Activated naive CD4-positive, alpha-beta T cell treated with anti-CD3 and anti-CD28 coated beads, Interleukin-2, amount 10 ng/mL, durations not matched to agents 7 days and 5 days (primary cell): ENCODE measurements around the gene CINP.
A peak's percentile ranks its signal among the peaks of the same experiment; 100 is the strongest.
"Not testable (repeated sequence)": the region's sequence is repeated elsewhere in the genome, so short reads cannot be mapped to it uniquely, and the experiment has no call there.

ENCODE experiments used
- CTCF ChIA-PET: fragments of 350-600 bp; sonication (Branson Sonifier 250); formaldehyde crosslinking; loops from one replicate; lab custom pipeline; 2021; ENCODE audit warnings: antibody characterized with exemption; lab: Charles Lee
- DNase-seq: peaks from one replicate; pipeline ENCODE4 v3.0.0-alpha.2; 2020
- H3K27ac Mint-ChIP-seq: one replicate; pipeline ENCODE4 v1.8.0; 2021; ENCODE audit warnings: mild to moderate bottlenecking, moderate library complexity, mixed read lengths
- H3K27me3 Mint-ChIP-seq: one replicate; pipeline ENCODE4 v1.8.0; 2021; ENCODE audit warnings: mild to moderate bottlenecking, mixed read lengths
- H3K36me3 Mint-ChIP-seq: one replicate; pipeline ENCODE4 v1.8.0; 2021; ENCODE audit warnings: mixed read lengths
- H3K4me1 Mint-ChIP-seq: one replicate; pipeline ENCODE4 v1.8.0; 2021; ENCODE audit warnings: mixed read lengths
- H3K4me3 Mint-ChIP-seq: one replicate; pipeline ENCODE4 v1.8.0; 2021; ENCODE audit warnings: mild to moderate bottlenecking, moderate library complexity, mixed read lengths
- H3K9me3 Mint-ChIP-seq: one replicate; pipeline ENCODE4 v1.8.0; 2021; ENCODE audit warnings: mixed read lengths

CINP gene

DNA sequence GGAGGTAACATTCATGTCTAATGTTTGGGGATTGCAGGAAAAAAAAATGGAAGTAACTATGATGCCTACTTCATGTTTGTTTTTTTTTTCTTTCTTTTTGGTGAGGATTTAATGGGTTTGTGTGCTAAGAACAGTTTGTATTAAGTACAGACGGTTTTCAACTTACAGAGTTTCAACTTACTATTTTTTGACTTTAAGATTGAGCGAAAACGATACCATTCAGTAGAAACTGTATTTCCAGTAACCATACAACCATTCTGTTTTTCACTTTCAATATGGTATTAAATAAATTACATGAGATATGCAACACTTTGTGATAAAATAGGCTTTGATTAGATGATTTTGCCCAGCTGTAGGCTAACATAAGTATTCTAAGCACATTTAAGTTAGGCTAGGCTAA is 10.4 kb upstream of the CINP start:
- no peak for DNase-seq
- Mint-ChIP-seq H3K9me3 (no peaks in the 10 kb centered on the region), H3K27me3 (no peaks in the 10 kb centered on the region), H3K4me3 (no peak overlapping the region), H3K4me1 (peaks cover 27% of the 10 kb centered on the region), H3K27ac (no peak overlapping the region), H3K36me3 (peaks cover 2% of the 10 kb centered on the region)
- CTCF ChIA-PET = no interaction called here

DNA sequence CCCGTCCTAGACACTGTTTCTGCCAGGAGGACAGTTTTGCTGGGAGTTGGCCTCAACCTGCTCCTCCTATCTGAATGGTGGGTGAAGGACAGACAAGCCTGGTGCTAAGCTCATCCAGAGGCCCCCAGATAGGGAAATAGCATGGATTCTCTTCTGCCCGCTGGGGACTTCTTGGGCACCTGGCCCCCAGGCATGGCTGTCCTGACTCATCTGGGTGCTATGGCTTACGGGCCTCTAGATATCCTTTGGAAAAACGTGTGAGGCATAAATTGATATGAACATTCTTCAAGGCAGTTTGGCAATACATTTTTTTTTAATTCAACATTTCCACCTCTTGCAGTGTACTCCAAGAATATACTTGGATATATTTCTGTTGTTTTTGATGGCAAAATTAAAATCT is 8.7 kb upstream of the CINP start:
- Mint-ChIP-seq H3K9me3 (no peaks in the 10 kb centered on the region), H3K27ac (no peak overlapping the region), H3K27me3 (no peaks in the 10 kb centered on the region), H3K36me3 (no peaks in the 10 kb centered on the region), H3K4me3 (no peak overlapping the region), H3K4me1 (peaks cover 25% of the 10 kb centered on the region)
- CTCF ChIA-PET = no interaction called here
- DNase-seq = no peak

GRCh38 chr14:102370305-102370809 is 7.7 kb upstream of the CINP start:
- Mint-ChIP-seq H3K36me3 (no peaks in the 10 kb centered on the region), H3K4me1 (peaks cover 22% of the 10 kb centered on the region), H3K27ac (no peak overlapping the region), H3K27me3 (no peaks in the 10 kb centered on the region), H3K4me3 (no peak overlapping the region), H3K9me3 (no peaks in the 10 kb centered on the region)
- no peak for DNase-seq
- CTCF ChIA-PET = interaction anchor here (0.6 kb wide), 1 partner anchor 54 kb away, joined by 3 read pairs; no protein-coding TSS in a partner anchor

DNA sequence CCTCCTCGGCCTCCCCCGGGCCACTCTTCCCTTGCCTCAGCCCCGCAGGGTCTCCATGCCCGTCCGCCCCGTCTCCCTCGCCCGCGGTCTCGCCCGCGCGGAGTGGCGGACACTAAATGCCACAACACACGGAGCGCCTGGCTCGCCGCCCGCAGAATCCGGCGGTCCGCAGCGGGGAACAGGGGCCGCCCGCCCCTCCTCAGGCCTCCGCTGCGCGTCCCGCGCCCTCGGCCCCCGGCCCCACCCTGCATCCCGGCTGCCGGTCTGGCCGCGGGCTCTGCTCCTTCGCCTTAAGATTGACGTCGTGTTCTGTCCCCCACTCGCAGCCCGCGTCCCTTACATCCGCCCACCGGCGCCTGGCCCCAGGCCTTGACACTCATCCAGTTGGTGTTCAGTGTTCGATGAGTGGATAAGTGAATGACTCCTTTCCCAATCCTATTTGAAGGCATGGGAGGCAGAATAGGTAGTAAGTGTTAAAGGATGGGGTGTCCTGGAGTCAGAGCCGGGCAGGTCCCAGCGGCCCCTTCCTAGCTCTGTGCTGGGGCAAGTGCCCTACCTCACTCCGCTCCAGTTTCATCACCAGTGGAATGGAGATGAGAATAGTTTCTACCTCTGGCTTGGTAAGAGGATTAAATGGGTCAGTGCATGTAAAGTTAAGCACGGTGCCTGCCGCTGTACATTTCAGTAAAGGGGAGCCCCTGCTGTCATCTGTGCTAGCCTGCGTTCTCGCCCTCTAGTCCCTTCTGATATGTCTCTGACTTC is 673 bp upstream of the CINP start:
- CTCF ChIA-PET = interaction anchor here (0.5 to 1.5 kb wide), 2 partner anchors 23 to 49 kb away, joined by 3 to 4 read pairs; no protein-coding TSS in a partner anchor
- Mint-ChIP-seq H3K27ac (peak overlapping the region; percentile 58), H3K4me1 (peaks cover 35% of the 10 kb centered on the region), H3K27me3 (peaks cover 6% of the 10 kb centered on the region), H3K4me3 (no peak overlapping the region), H3K9me3 (no peaks in the 10 kb centered on the region), H3K36me3 (peaks cover 1% of the 10 kb centered on the region)
- DNase-seq = peak; percentile 58

DNA sequence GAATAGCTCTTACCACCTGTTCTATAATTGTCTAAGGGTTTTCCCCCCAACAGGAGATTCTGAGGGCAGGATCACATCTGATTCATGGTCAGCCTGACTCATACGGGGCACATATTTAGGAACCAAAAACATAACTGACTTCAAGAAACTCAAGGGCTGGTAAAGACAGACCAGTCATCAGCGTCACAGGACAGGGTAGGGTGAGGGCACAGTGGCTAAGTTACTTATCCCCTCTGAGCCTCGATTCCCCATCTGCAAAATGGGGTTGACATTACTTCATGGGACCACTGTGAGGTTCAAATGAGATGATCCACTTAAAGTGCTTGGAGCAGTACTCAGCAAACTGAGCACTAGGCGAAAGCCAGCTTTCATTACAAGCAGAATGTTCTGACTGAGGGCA is 606 bp downstream of the CINP start:
- Mint-ChIP-seq H3K27ac (peak overlapping the region; percentile 93), H3K9me3 (no peaks in the 10 kb centered on the region), H3K36me3 (peaks cover 12% of the 10 kb centered on the region), H3K27me3 (peaks cover 6% of the 10 kb centered on the region), H3K4me3 (no peak overlapping the region), H3K4me1 (peaks cover 26% of the 10 kb centered on the region)
- CTCF ChIA-PET = no interaction called here
- DNase-seq = peak; percentile 31

- Mint-ChIP-seq H3K9me3 (no peaks in the 10 kb centered on the region), H3K4me1 (peaks cover 23% of the 10 kb centered on the region), H3K4me3 (no peak overlapping the region)
Observed at GRCh38 chr14:102360388-102360787, 2.3 kb downstream of the CINP start.

DNA sequence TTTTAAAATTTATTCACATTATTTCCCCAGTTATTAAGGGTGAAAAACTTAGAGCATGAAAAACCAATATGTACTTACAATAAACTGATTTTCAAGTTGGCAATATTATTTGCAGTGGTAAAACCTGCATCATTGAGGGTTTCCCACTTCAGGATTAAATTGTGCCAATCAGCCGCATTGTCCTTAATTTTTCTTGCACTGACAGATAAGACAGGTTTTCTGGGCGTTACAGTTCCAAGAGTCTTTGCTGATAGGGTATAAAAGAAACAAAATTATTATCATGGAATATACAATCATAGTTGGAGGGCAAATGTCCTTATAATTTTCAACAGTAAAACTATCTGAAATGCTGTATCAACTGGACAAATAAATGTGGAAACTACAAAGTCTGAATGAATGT is 3.3 kb downstream of the CINP start:
- Mint-ChIP-seq H3K4me3 (no peak overlapping the region), H3K4me1 (peaks cover 23% of the 10 kb centered on the region), H3K9me3 (no peaks in the 10 kb centered on the region), H3K27ac (no peak overlapping the region), H3K36me3 (peaks cover 26% of the 10 kb centered on the region), H3K27me3 (peaks cover 6% of the 10 kb centered on the region)
- no peak for DNase-seq
- CTCF ChIA-PET = no interaction called here

More at GRCh38 chr14:102360388-102360787, 2.3 kb downstream of the CINP start:
- peaks cover 6% of the 10 kb centered on the region for H3K27me3 Mint-ChIP-seq
- CTCF ChIA-PET = no interaction called here
- H3K27ac Mint-ChIP-seq = no peak overlapping the region
- H3K36me3 Mint-ChIP-seq = peaks cover 21% of the 10 kb centered on the region
- no peak for DNase-seq

DNA sequence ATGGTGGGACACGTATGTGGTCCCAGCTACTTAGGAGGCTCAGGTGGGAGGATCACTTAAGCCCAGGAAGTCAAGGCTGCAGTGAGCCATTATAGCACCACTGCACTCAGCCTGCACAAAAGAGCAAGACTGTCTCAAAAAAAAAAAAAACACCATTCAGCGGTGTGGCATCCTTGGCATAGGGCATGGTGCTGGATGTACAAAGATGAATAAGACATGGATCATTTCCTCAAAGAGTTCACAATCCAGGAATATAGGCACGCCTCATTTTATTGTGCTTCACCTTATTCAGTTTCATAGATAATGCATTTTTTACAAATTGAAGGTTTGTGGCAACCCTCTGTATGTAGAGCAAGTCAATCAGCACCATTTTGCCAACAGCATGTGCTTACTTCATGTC is 6.4 kb downstream of the CINP start:
- H3K9me3 Mint-ChIP-seq = no peaks in the 10 kb centered on the region
- DNase-seq = no peak
- peaks cover 36% of the 10 kb centered on the region for H3K36me3 Mint-ChIP-seq
- no peak overlapping the region for H3K27ac Mint-ChIP-seq
- CTCF ChIA-PET = no interaction called here
- H3K27me3 Mint-ChIP-seq = no peaks in the 10 kb centered on the region
- peaks cover 14% of the 10 kb centered on the region for H3K4me1 Mint-ChIP-seq
- H3K4me3 Mint-ChIP-seq = no peak overlapping the region

- Mint-ChIP-seq H3K27me3 (no peaks in the 10 kb centered on the region), H3K27ac (no peak overlapping the region), H3K9me3 (no peaks in the 10 kb centered on the region), H3K36me3 (peaks cover 47% of the 10 kb centered on the region), H3K4me3 (no peak overlapping the region), H3K4me1 (no peaks in the 10 kb centered on the region)
- no peak for DNase-seq
- CTCF ChIA-PET = no interaction called here
Observed at GRCh38 chr14:102353126-102353619, 9.5 kb downstream of the CINP start.

DNA sequence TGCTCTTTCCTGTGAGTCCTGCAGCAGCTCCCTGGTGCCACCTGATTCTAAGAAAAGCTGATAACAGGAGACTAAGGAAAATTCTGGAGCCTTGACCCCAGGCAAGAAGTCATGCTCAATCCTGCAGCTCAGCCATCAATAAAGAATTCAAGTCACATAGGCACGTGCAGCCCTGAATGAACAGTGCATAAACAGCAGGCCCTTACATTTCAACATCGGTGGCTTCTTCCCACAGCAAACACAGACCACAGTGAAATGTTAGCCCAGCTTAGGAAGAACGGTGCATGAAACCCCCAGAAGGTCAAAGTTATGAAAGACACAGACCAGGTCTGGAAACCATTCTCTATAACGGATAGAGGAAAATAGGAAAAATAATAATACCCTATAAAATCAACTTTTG is 10.5 kb downstream of the CINP start:
- no peaks in the 10 kb centered on the region for H3K4me1 Mint-ChIP-seq
- no peaks in the 10 kb centered on the region for H3K27me3 Mint-ChIP-seq
- H3K4me3 Mint-ChIP-seq = no peak overlapping the region
- DNase-seq = no peak
- CTCF ChIA-PET = no interaction called here
- peaks cover 45% of the 10 kb centered on the region for H3K36me3 Mint-ChIP-seq
- no peak overlapping the region for H3K27ac Mint-ChIP-seq
- H3K9me3 Mint-ChIP-seq = no peaks in the 10 kb centered on the region

DNA sequence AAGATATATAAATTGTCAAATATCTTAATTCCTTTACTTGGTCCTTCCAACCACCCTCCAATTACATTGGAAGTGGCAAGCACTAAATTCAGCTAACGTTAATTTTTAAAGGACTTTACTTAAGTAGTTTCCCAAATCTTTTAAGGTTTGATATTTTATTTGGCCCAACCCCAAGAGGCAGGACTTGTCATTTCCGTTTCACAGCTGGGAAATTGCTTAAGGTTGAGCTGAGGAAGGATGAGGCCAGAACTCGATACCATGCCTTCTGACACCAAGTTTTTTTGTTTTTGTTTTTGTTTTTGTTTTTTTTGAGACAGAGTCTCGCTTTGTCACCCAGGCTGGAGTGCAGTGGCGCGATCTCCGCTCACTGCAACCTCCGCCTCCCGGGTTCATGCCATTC is 11.1 kb downstream of the CINP start:
- H3K27me3 Mint-ChIP-seq, H3K9me3 Mint-ChIP-seq, H3K4me1 Mint-ChIP-seq, CTCF ChIA-PET, H3K27ac Mint-ChIP-seq, H3K4me3 Mint-ChIP-seq, DNase-seq: not testable (repeated sequence)
- peaks cover 44% of the 10 kb centered on the region for H3K36me3 Mint-ChIP-seq

GRCh38 chr14:102351023-102351422 is 11.7 kb downstream of the CINP start:
- CTCF ChIA-PET = no interaction called here
- no peaks in the 10 kb centered on the region for H3K9me3 Mint-ChIP-seq
- no peak overlapping the region for H3K4me3 Mint-ChIP-seq
- H3K27ac Mint-ChIP-seq = no peak overlapping the region
- H3K27me3 Mint-ChIP-seq = no peaks in the 10 kb centered on the region
- no peak for DNase-seq
- H3K36me3 Mint-ChIP-seq = peaks cover 43% of the 10 kb centered on the region
- no peaks in the 10 kb centered on the region for H3K4me1 Mint-ChIP-seq

- no peak overlapping the region for H3K27ac Mint-ChIP-seq
- DNase-seq = no peak
- peaks cover 35% of the 10 kb centered on the region for H3K36me3 Mint-ChIP-seq
- no peak overlapping the region for H3K4me3 Mint-ChIP-seq
- H3K9me3 Mint-ChIP-seq = no peaks in the 10 kb centered on the region
- CTCF ChIA-PET = no interaction called here
- no peaks in the 10 kb centered on the region for H3K4me1 Mint-ChIP-seq
- no peaks in the 10 kb centered on the region for H3K27me3 Mint-ChIP-seq
Observed at GRCh38 chr14:102348376-102348775, 14.3 kb downstream of the CINP start.

- Mint-ChIP-seq H3K4me3 (no peak overlapping the region), H3K9me3 (no peaks in the 10 kb centered on the region), H3K27me3 (no peaks in the 10 kb centered on the region), H3K36me3 (peaks cover 39% of the 10 kb centered on the region), H3K27ac (no peak overlapping the region), H3K4me1 (no peaks in the 10 kb centered on the region)
- DNase-seq = no peak
- CTCF ChIA-PET = no interaction called here
Observed at GRCh38 chr14:102346645-102347044, 16.0 kb downstream of the CINP start.

DNA sequence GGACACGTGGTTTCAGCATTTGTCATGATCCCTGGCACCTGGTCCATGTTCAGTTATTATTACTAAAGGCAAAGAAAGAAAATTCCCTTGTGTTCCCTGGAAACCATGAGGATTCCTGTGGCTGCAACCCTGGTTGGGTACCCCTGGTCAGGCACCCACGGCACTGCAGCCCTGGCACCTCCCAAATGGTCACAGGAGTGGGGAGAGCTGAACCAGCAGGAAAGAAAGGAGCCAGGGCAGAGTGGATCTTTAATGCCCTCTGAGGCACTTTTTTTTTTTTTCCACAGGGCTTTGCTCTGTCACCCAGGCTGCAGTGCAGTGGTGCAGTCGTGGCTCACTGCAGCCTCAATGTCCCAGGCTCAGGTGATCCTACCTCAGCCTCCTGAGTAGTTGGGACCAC is 17.5 kb downstream of the CINP start:
- Mint-ChIP-seq H3K4me1 (no peaks in the 10 kb centered on the region), H3K27ac (no peak overlapping the region), H3K27me3 (no peaks in the 10 kb centered on the region), H3K36me3 (peaks cover 42% of the 10 kb centered on the region), H3K4me3 (no peak overlapping the region), H3K9me3 (no peaks in the 10 kb centered on the region)
- DNase-seq = no peak
- CTCF ChIA-PET = no interaction called here
